Measurements from ENCODE around the gene PTOV1.

DNA sequence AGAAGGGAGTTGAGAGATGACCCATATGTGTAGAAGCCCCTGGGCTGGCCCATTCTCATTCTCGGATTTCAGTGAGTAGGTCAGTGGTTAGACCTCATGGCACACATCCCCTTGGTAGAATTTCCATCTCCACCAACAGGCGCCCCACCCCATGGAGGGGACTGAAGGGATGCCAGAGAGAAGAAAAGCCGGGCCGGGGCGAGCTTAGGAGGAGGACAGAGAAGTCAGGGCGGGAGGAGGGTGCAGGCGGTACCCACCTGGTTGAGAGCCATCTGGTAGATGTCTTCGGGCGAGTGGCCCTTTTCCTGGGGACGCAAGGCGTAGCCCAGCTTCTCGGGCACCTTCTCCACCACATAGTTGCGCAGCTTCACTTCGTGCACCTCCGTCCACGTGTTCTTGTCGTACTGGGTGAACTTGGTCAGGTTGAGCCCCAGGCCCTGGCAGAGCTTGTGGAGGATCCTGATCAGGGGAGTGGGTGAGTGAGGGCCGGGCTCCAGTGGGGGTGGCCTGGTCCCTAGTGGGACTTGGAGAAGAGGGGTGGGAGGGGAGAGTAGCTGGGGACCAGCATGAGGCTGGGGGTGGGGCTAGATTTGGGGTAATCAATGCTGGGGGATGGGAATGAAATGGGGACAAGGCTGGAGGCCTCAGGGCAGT lies 43.2 kb downstream of the PTOV1 start:
- no peak for TF ChIP-seq ZBTB21 (CRISPR knock-in tag; IDR thresholded peaks at IDR 0.05; ENCODE audit: borderline replicate concordance)
- TF ChIP-seq, protein P1, sequence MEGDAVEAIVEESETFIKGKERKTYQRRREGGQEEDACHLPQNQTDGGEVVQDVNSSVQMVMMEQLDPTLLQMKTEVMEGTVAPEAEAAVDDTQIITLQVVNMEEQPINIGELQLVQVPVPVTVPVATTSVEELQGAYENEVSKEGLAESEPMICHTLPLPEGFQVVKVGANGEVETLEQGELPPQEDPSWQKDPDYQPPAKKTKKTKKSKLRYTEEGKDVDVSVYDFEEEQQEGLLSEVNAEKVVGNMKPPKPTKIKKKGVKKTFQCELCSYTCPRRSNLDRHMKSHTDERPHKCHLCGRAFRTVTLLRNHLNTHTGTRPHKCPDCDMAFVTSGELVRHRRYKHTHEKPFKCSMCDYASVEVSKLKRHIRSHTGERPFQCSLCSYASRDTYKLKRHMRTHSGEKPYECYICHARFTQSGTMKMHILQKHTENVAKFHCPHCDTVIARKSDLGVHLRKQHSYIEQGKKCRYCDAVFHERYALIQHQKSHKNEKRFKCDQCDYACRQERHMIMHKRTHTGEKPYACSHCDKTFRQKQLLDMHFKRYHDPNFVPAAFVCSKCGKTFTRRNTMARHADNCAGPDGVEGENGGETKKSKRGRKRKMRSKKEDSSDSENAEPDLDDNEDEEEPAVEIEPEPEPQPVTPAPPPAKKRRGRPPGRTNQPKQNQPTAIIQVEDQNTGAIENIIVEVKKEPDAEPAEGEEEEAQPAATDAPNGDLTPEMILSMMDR (IDR thresholded peaks at IDR 0.05): no peak
- no peak for TF ChIP-seq MXD4 (CRISPR knock-in tag; IDR thresholded peaks at IDR 0.05; ENCODE audit: borderline replicate concordance)
- no peak for TF ChIP-seq CREB1 (CRISPR knock-in tag; IDR thresholded peaks at IDR 0.05)
- TF ChIP-seq, protein P2, sequence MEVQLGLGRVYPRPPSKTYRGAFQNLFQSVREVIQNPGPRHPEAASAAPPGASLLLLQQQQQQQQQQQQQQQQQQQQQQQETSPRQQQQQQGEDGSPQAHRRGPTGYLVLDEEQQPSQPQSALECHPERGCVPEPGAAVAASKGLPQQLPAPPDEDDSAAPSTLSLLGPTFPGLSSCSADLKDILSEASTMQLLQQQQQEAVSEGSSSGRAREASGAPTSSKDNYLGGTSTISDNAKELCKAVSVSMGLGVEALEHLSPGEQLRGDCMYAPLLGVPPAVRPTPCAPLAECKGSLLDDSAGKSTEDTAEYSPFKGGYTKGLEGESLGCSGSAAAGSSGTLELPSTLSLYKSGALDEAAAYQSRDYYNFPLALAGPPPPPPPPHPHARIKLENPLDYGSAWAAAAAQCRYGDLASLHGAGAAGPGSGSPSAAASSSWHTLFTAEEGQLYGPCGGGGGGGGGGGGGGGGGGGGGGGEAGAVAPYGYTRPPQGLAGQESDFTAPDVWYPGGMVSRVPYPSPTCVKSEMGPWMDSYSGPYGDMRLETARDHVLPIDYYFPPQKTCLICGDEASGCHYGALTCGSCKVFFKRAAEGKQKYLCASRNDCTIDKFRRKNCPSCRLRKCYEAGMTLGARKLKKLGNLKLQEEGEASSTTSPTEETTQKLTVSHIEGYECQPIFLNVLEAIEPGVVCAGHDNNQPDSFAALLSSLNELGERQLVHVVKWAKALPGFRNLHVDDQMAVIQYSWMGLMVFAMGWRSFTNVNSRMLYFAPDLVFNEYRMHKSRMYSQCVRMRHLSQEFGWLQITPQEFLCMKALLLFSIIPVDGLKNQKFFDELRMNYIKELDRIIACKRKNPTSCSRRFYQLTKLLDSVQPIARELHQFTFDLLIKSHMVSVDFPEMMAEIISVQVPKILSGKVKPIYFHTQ (CRISPR knock-in tag; IDR thresholded peaks at IDR 0.05): no peak
- TF ChIP-seq JAZF1 (CRISPR knock-in tag; IDR thresholded peaks at IDR 0.05): no peak
- TF ChIP-seq, protein P3, sequence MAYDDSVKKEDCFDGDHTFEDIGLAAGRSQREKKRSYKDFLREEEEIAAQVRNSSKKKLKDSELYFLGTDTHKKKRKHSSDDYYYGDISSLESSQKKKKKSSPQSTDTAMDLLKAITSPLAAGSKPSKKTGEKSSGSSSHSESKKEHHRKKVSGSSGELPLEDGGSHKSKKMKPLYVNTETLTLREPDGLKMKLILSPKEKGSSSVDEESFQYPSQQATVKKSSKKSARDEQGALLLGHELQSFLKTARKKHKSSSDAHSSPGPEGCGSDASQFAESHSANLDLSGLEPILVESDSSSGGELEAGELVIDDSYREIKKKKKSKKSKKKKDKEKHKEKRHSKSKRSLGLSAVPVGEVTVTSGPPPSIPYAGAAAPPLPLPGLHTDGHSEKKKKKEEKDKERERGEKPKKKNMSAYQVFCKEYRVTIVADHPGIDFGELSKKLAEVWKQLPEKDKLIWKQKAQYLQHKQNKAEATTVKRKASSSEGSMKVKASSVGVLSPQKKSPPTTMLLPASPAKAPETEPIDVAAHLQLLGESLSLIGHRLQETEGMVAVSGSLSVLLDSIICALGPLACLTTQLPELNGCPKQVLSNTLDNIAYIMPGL (CRISPR knock-in tag; IDR thresholded peaks at IDR 0.05): no peak
- no peak for TF ChIP-seq CREM (CRISPR knock-in tag; IDR thresholded peaks at IDR 0.05)
- TF ChIP-seq, protein P4, sequence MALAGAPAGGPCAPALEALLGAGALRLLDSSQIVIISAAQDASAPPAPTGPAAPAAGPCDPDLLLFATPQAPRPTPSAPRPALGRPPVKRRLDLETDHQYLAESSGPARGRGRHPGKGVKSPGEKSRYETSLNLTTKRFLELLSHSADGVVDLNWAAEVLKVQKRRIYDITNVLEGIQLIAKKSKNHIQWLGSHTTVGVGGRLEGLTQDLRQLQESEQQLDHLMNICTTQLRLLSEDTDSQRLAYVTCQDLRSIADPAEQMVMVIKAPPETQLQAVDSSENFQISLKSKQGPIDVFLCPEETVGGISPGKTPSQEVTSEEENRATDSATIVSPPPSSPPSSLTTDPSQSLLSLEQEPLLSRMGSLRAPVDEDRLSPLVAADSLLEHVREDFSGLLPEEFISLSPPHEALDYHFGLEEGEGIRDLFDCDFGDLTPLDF (CRISPR knock-in tag; IDR thresholded peaks at IDR 0.05): no peak
- no peak for TF ChIP-seq SP1 (CRISPR knock-in tag; conservative IDR thresholded peaks at IDR 0.05)
- TF ChIP-seq, protein P5, sequence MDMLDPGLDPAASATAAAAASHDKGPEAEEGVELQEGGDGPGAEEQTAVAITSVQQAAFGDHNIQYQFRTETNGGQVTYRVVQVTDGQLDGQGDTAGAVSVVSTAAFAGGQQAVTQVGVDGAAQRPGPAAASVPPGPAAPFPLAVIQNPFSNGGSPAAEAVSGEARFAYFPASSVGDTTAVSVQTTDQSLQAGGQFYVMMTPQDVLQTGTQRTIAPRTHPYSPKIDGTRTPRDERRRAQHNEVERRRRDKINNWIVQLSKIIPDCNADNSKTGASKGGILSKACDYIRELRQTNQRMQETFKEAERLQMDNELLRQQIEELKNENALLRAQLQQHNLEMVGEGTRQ (CRISPR knock-in tag; IDR thresholded peaks at IDR 0.05): no peak

Data from WTC11 (cell line).